ENCODE data around the gene GGN. TPM values are rescaled to one million over a fixed set of nuclear protein-coding genes. Genes with fewer than 3 reads are reported as not detected.
A peak's percentile ranks its signal among the peaks of the same experiment; 100 is the strongest.

GGN gene
- total and polyA plus RNA-seq, 2 of the 13 experiments (the other 11 are each of a cell fraction or from before 2014, with no cell fraction given): not detected

DNA sequence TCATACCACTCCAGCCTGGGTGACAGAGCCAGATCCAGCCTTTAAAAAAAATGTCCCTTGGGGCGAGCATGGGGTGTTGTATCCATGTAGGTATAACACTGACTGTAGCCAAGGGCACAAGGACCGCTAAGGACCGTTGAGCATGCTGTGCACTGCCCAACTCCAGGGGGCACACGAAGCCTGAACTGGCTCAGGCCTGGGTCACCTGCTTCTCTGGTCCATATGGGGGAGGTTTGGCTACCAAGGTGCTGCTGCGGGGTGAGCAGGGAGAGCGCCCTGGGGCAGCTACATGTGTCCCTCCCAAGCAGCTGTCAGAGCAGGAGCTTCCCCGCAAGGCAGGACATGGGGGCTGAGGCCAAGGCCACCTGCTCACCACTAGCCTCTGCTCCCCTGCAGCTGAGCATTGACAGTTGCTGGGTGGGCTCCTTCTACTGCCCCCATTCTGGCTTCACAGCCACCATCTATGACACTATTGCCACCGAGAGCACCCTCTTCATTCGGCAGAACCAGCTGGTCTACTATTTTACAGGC lies 35.9 kb downstream of the GGN start (continued):
- TF ChIP-seq, protein P1, sequence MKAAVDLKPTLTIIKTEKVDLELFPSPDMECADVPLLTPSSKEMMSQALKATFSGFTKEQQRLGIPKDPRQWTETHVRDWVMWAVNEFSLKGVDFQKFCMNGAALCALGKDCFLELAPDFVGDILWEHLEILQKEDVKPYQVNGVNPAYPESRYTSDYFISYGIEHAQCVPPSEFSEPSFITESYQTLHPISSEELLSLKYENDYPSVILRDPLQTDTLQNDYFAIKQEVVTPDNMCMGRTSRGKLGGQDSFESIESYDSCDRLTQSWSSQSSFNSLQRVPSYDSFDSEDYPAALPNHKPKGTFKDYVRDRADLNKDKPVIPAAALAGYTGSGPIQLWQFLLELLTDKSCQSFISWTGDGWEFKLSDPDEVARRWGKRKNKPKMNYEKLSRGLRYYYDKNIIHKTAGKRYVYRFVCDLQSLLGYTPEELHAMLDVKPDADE (CRISPR knock-in tag; IDR thresholded peaks at IDR 0.05): no peak
- TF ChIP-seq YEATS2 (CRISPR knock-in tag; IDR thresholded peaks at IDR 0.05; ENCODE audit: borderline replicate concordance) (no peak), TEAD3 (CRISPR knock-in tag; optimal IDR thresholded peaks at IDR 0.05; ENCODE audit: borderline replicate concordance) (no peak), CTCF (CRISPR knock-in tag; IDR thresholded peaks at IDR 0.05) (peak; percentile 27; the same call in 1 of the 2 replicates), ZNF768 (CRISPR knock-in tag; IDR thresholded peaks at IDR 0.05) (peak; percentile 18; the same call in 1 of the 2 replicates), STAG1 (CRISPR knock-in tag; IDR thresholded peaks at IDR 0.05) (peak; percentile 29)

DNA sequence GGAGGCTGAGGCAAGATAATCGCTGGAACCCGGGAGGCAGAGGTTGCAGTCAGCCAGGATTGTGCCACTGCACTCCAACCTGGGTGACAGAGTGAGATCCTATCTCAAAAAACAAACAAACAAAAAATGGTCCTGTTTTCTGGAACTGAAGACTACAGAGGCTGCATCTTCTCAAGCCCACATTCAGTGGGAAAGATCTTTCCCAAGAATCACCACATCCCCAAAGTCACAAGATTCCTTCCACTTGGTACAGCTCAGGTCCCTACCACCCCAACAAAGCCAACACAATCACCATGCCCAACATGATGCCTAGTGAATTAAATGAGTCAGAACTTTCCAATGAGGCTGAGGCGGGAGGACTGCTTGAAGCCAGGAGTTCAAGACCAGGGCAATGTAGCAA lies 37.0 kb downstream of the GGN start:
- ATAC-seq (no peak), DNase-seq (ENCODE audit: low spot score) (no peak), FAIRE-seq (no peak)
- Histone ChIP-seq H3K9me3 (ENCODE audit: low read length) (no peaks in the 10 kb centered on the region), H4K20me1 (ENCODE audit: insufficient read depth, low read length) (no peaks in the 10 kb centered on the region), H3K4me2 (ENCODE audit: low read depth, low read length) (no peak overlapping the region), H3K4me1 (ENCODE audit: insufficient read depth, low read length) (no peaks in the 10 kb centered on the region), H3K36me3 (replicated peaks in 1 of 2; ENCODE audit: control insufficient read depth in 1 of 2, insufficient read depth in 2 of 2, low read length in 2 of 2) (no peaks in the 10 kb centered on the region), H3K27me3 (ENCODE audit: control insufficient read depth in 1 of 2, insufficient read depth in 2 of 2, low read length in 2 of 2) (peaks cover 3 to 9% of the 10 kb centered on the region in 2 experiments; a peak in 3 of 5 replicates), H3K9ac (ENCODE audit: insufficient read depth, low read depth, low read length) (no peak overlapping the region), H3K27ac (ENCODE audit: extremely low read length, insufficient read depth, low read length) (no peak overlapping the region), H3K79me2 (ENCODE audit: insufficient read depth, low read length) (no peaks in the 10 kb centered on the region), H3K4me3 (replicated peaks in 1 of 3; ENCODE audit: insufficient read depth in 1 of 3, low read depth in 2 of 3, low read length in 3 of 3) (no peak overlapping the region), H2AFZ (ENCODE audit: low read length) (no peak overlapping the region)
- WGBS (ENCODE audit: low lambda C conversion rate): 37% methylated on average over 3 of the region's 3 CpGs
- in situ Hi-C loops (cut with HindIII; ENCODE audit: extremely low pct_ligation_motif_present, low pct_unique_long_range_greater_than_20kb) (no loop called here), intact Hi-C loops (cut with micrococcal nuclease; ENCODE audit: unreplicated experiment) (no loop called here)
- POLR2A ChIA-PET: no interaction called here
- BruUV-seq (replicated peaks): no TSS peak
- CTCF ChIA-PET (ENCODE audit: low intra/inter-chr PET ratio, low total read pairs): no interaction called here
- TF ChIP-seq, protein P2, sequence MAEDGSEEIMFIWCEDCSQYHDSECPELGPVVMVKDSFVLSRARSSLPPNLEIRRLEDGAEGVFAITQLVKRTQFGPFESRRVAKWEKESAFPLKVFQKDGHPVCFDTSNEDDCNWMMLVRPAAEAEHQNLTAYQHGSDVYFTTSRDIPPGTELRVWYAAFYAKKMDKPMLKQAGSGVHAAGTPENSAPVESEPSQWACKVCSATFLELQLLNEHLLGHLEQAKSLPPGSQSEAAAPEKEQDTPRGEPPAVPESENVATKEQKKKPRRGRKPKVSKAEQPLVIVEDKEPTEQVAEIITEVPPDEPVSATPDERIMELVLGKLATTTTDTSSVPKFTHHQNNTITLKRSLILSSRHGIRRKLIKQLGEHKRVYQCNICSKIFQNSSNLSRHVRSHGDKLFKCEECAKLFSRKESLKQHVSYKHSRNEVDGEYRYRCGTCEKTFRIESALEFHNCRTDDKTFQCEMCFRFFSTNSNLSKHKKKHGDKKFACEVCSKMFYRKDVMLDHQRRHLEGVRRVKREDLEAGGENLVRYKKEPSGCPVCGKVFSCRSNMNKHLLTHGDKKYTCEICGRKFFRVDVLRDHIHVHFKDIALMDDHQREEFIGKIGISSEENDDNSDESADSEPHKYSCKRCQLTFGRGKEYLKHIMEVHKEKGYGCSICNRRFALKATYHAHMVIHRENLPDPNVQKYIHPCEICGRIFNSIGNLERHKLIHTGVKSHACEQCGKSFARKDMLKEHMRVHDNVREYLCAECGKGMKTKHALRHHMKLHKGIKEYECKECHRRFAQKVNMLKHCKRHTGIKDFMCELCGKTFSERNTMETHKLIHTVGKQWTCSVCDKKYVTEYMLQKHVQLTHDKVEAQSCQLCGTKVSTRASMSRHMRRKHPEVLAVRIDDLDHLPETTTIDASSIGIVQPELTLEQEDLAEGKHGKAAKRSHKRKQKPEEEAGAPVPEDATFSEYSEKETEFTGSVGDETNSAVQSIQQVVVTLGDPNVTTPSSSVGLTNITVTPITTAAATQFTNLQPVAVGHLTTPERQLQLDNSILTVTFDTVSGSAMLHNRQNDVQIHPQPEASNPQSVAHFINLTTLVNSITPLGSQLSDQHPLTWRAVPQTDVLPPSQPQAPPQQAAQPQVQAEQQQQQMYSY (CRISPR knock-in tag; IDR thresholded peaks at IDR 0.05): no peak
- TF ChIP-seq NBN (conservative IDR thresholded peaks at IDR 0.05): no peak
- TF ChIP-seq MXI1 (IDR thresholded peaks at IDR 0.05; ENCODE audit: borderline replicate concordance, low read depth, low read length): no peak
- no peak for TF ChIP-seq CENPT (CRISPR knock-in tag; IDR thresholded peaks at IDR 0.05; ENCODE audit: low read depth)
- TF ChIP-seq MYPOP (CRISPR knock-in tag; IDR thresholded peaks at IDR 0.05): no peak
- no peak for TF ChIP-seq RFX1 (IDR thresholded peaks at IDR 0.05)
- no peak for TF ChIP-seq NR1H2 (CRISPR knock-in tag; IDR thresholded peaks at IDR 0.05; ENCODE audit: borderline replicate concordance, low read depth)
- TF ChIP-seq ZNF367 (CRISPR knock-in tag; IDR thresholded peaks at IDR 0.05; ENCODE audit: borderline replicate concordance): no peak
- no peak for TF ChIP-seq ZBTB38 (CRISPR knock-in tag; IDR thresholded peaks at IDR 0.05)
- no peak for TF ChIP-seq HHEX (CRISPR knock-in tag; IDR thresholded peaks at IDR 0.05)
- TF ChIP-seq CREB1 (IDR thresholded peaks at IDR 0.05): no peak
- TF ChIP-seq CREB1 (CRISPR knock-in tag; IDR thresholded peaks at IDR 0.05): no peak
